SU-DHL-6 (cell line): Measurements from ENCODE around the gene LMAN2L.

Experiments
- H2AFZ ChIP-seq: fragments of 200-600 bp; sonication (generic); 2 replicates; pipeline ENCODE4 v1.6.1; 2014; ENCODE audit warnings: low read depth, mild to moderate bottlenecking, moderate library complexity, mixed read lengths, antibody characterized with exemption, low read length; ENCODE audit not compliant: severe bottlenecking
- H3F3A ChIP-seq: fragments of 200-600 bp; shearing (Covaris generic); 2 replicates; pipeline ENCODE4 v1.6.0; 2016; ENCODE audit warnings: antibody characterized with exemption, mild to moderate bottlenecking; ENCODE audit not compliant: insufficient read depth
- H3K27ac ChIP-seq: fragments of 200-600 bp; sonication (generic); 2 replicates; pipeline ENCODE4 v1.5.1; 2016; ENCODE audit warnings: low read depth, mild to moderate bottlenecking, low read length, moderate library complexity, mixed read lengths
- H3K27me3 ChIP-seq: fragments of 200-600 bp; sonication (generic), shearing (Covaris generic); 2 replicates; pipeline ENCODE4 v1.6.0; 2014; ENCODE audit warnings: mild to moderate bottlenecking, low read length
- H3K36me3 ChIP-seq: fragments of 200-600 bp; sonication (generic); 2 replicates; pipeline ENCODE4 v1.6.1; 2014; ENCODE audit warnings: mild to moderate bottlenecking, low read length, mixed read lengths
- H3K4me2 ChIP-seq: fragments of 300-600, 200-600 bp; shearing (Covaris generic), sonication (generic); 2 replicates; pipeline ENCODE4 v1.6.0; 2014; ENCODE audit warnings: low read length, low read depth, mild to moderate bottlenecking; ENCODE audit not compliant: poor library complexity, severe bottlenecking
- H3K4me3 ChIP-seq: fragments of 200-600 bp; sonication (generic); 2 replicates; pipeline ENCODE4 v1.5.1; 2014; ENCODE audit warnings: antibody characterized with exemption, low read length, mild to moderate bottlenecking, mixed read lengths; ENCODE audit not compliant: insufficient read depth, poor library complexity, severe bottlenecking
- H3K79me2 ChIP-seq: fragments of 200-600 bp; sonication (generic); 2 replicates; pipeline ENCODE4 v1.6.1; 2014; ENCODE audit warnings: mild to moderate bottlenecking, low read length, moderate library complexity; ENCODE audit not compliant: insufficient read depth
- H3K9ac ChIP-seq: fragments of 200-600 bp; sonication (generic); 2 replicates; pipeline ENCODE4 v1.7.0; 2014; ENCODE audit warnings: mild to moderate bottlenecking, low read length
- H3K9me2 ChIP-seq: fragments of 200-600 bp; sonication (generic); replicated peaks from 2 replicates; pipeline ENCODE4 v1.6.1; 2014; ENCODE audit warnings: low read length; ENCODE audit not compliant: insufficient read depth
- H3K9me3 ChIP-seq: fragments of 200-600 bp; sonication (generic); 2 replicates; pipeline ENCODE4 v1.6.1; 2014; ENCODE audit warnings: low read length, mixed read lengths; ENCODE audit not compliant: insufficient read depth
- H4K20me1 ChIP-seq: fragments of 200-600 bp; sonication (generic); 2 replicates; pipeline ENCODE4 v1.6.1; 2014; ENCODE audit warnings: low read depth, mild to moderate bottlenecking, antibody characterized with exemption, low read length, moderate library complexity, mixed read lengths
- EZH2phosphoT487 ChIP-seq: fragments of 200-600 bp; sonication (generic), shearing (Covaris generic); conservative IDR thresholded peaks from 2 replicates; pipeline ENCODE4 v1.6.1; 2018; ENCODE audit warnings: mild to moderate bottlenecking, antibody characterized with exemption, low read length, moderate library complexity, mixed read lengths
- TF ChIP-seq, protein P1 (sequence below): fragments of 200-600 bp; sonication (generic); IDR thresholded peaks from one replicate; pipeline ENCODE4 v1.5.1; 2017; ENCODE audit warnings: antibody characterized with exemption, mild to moderate bottlenecking, low read length, moderate library complexity; ENCODE audit not compliant: insufficient read depth, poor library complexity, severe bottlenecking

Gene LMAN2L

DNA sequence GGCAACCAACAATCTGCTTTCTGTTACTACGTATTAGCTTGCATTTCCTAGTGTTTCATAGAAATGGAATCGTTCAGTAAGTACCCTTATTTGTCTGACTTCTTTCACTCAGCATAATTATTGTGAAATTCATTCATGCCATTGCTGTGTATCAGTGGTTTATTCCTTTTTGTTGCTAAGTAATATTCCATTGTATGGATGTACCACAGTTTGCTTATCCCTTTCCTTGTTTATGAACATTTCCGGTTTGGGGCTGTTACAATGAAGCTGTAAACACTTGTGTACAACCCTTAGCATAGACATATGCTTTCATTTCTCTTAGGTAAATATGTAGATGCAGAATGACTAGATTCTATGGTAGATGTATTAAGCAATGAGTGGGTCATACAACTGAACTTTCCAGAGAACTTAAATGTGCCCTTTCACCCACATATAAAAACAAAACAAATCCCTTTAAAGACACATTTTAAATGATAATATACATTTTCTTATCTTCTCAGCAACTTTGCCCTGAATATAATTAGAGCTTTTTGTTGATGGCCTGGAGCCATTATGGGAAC is 75.4 kb downstream of the LMAN2L start:
- H3K4me2 ChIP-seq = no peak overlapping the region
- no peak overlapping the region for H3K27ac ChIP-seq
- no peak overlapping the region for H3K9ac ChIP-seq
- no peak for TF ChIP-seq EZH2phosphoT487
- TF ChIP-seq, protein P1, sequence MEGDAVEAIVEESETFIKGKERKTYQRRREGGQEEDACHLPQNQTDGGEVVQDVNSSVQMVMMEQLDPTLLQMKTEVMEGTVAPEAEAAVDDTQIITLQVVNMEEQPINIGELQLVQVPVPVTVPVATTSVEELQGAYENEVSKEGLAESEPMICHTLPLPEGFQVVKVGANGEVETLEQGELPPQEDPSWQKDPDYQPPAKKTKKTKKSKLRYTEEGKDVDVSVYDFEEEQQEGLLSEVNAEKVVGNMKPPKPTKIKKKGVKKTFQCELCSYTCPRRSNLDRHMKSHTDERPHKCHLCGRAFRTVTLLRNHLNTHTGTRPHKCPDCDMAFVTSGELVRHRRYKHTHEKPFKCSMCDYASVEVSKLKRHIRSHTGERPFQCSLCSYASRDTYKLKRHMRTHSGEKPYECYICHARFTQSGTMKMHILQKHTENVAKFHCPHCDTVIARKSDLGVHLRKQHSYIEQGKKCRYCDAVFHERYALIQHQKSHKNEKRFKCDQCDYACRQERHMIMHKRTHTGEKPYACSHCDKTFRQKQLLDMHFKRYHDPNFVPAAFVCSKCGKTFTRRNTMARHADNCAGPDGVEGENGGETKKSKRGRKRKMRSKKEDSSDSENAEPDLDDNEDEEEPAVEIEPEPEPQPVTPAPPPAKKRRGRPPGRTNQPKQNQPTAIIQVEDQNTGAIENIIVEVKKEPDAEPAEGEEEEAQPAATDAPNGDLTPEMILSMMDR = no peak
- H2AFZ ChIP-seq = no peak overlapping the region
- no peaks in the 10 kb centered on the region for H3K79me2 ChIP-seq
- H3F3A ChIP-seq = no peaks in the 10 kb centered on the region
- no peaks in the 10 kb centered on the region for H3K9me3 ChIP-seq
- no peak overlapping the region for H3K4me3 ChIP-seq
- no peaks in the 10 kb centered on the region for H3K27me3 ChIP-seq
- H4K20me1 ChIP-seq = no peaks in the 10 kb centered on the region
- H3K36me3 ChIP-seq = no peaks in the 10 kb centered on the region
- H3K9me2 ChIP-seq = no peaks in the 10 kb centered on the region

DNA sequence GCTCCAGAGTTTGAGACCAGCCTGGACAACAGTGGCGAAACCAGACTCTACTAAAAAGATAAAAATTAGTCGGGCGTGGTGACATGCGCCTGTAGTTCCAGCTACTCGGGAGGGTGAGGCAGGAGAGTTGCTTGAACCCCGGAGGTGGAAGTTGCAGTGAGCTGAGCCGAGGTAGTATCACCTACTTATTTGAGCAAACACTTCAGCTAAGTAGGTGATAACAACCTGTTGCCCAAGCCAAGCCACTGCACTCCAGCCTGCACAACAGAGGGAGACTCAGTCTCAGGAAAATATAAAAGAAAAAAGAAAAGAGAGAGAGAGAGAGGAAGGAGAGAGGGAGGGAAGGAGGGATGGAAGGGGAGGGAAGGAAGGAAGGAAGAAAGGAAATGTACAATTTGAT is 76.0 kb downstream of the LMAN2L start:
- Histone ChIP-seq H4K20me1 (no peaks in the 10 kb centered on the region), H3K9me3 (no peaks in the 10 kb centered on the region), H3K9me2 (no peaks in the 10 kb centered on the region), H3K4me3 (no peak overlapping the region), H3F3A (no peaks in the 10 kb centered on the region), H3K79me2 (no peaks in the 10 kb centered on the region), H3K27ac (no peak overlapping the region), H3K4me2 (no peak overlapping the region), H2AFZ (no peak overlapping the region), H3K36me3 (no peaks in the 10 kb centered on the region), H3K9ac (no peak overlapping the region), H3K27me3 (no peaks in the 10 kb centered on the region)
- TF ChIP-seq, protein P1 = no peak
- no peak for TF ChIP-seq EZH2phosphoT487

DNA sequence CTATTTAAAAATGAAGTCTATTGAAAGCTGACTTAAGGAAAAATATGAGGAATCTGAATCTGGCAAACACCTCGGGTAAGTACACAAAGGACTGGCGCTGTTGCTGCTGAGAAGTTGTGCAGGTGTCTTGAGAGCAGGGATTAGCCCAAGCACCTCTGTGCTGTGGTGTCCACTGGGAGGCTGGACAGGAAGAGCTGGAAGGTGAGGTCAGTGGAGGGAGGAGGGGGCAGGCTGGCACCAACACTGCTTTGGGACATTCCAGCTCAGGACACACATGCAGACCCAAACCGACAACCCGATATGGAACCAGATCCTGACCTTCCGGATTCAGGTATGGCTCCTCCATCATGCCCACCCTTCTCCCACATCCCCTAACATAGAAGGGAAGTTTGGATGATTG is 76.7 kb downstream of the LMAN2L start:
- no peak overlapping the region for H3K9ac ChIP-seq

More for the DNA sequence above, 76.7 kb downstream of the LMAN2L start:
- Histone ChIP-seq H4K20me1 (no peaks in the 10 kb centered on the region), H3K27ac (no peak overlapping the region), H3K27me3 (no peaks in the 10 kb centered on the region), H3K9me3 (no peaks in the 10 kb centered on the region), H3F3A (no peaks in the 10 kb centered on the region), H3K36me3 (no peaks in the 10 kb centered on the region), H3K79me2 (no peaks in the 10 kb centered on the region), H3K4me3 (no peak overlapping the region), H3K9me2 (no peaks in the 10 kb centered on the region), H2AFZ (no peak overlapping the region), H3K4me2 (no peak overlapping the region)
- TF ChIP-seq, protein P1 = no peak
- no peak for TF ChIP-seq EZH2phosphoT487
